Neuronal stem cell (in vitro differentiated cells): ENCODE data around the gene CHAC2.

Experiments used
- DNase-seq: peaks from one replicate; pipeline ENCODE4 v3.0.0-alpha.2; 2013; ENCODE audit warnings: low spot score
- H2AFZ ChIP-seq: one replicate; pipeline ENCODE4 v1.6.1; 2013; ENCODE audit warnings: mild to moderate bottlenecking, low read length, inconsistent platforms
- H2AK5ac ChIP-seq: 2 replicates; pipeline ENCODE4 v1.6.1; 2013; ENCODE audit warnings: low read depth, mild to moderate bottlenecking, inconsistent platforms, low read length, moderate library complexity, mixed read lengths
- H2BK120ac ChIP-seq: 2 replicates; pipeline ENCODE4 v1.6.1; 2013; ENCODE audit warnings: low read depth, mild to moderate bottlenecking, inconsistent platforms, low read length, moderate library complexity, mixed read lengths
- H2BK12ac ChIP-seq: one replicate; pipeline ENCODE4 v1.6.1; 2013; ENCODE audit warnings: low read length, inconsistent platforms
- H2BK15ac ChIP-seq: 2 replicates; pipeline ENCODE4 v1.6.1; 2013; ENCODE audit warnings: mild to moderate bottlenecking, low read length, inconsistent platforms, mixed read lengths
- H2BK5ac ChIP-seq: one replicate; pipeline ENCODE4 v1.6.1; 2013; ENCODE audit warnings: inconsistent platforms, mild to moderate bottlenecking, low read length, moderate library complexity
- H3K14ac ChIP-seq: one replicate; pipeline ENCODE4 v1.6.1; 2013; ENCODE audit warnings: low read length, inconsistent platforms
- H3K18ac ChIP-seq: 2 replicates; pipeline ENCODE4 v1.6.1; 2013; ENCODE audit warnings: low read length, inconsistent platforms
- H3K23ac ChIP-seq: 2 replicates; pipeline ENCODE4 v1.6.1; 2013; ENCODE audit warnings: low read depth, mild to moderate bottlenecking, mixed read lengths, low read length, inconsistent platforms; ENCODE audit not compliant: poor library complexity
- H3K27ac ChIP-seq: replicated peaks from 3 replicates; pipeline ENCODE4 v1.5.1; 2013; ENCODE audit warnings: low read length, inconsistent platforms
- H3K27me3 ChIP-seq, 3 experiments: 2 replicates each; pipeline ENCODE4 v1.6.1; 2013; ENCODE audit warnings: low read length in 3 of 3, mild to moderate bottlenecking in 2 of 3, inconsistent platforms in 1 of 3, low read depth in 1 of 3, mixed read lengths in 1 of 3, moderate library complexity in 1 of 3; ENCODE audit not compliant: control insufficient read depth in 3 of 3, insufficient read depth in 3 of 3
- H3K36me3 ChIP-seq, 2 donors: replicated peaks in 1 of 2; 2 replicates each; pipeline ENCODE4 v1.6.1; 2013; ENCODE audit warnings: low read length in 2 of 2; ENCODE audit not compliant: control insufficient read depth in 2 of 2, insufficient read depth in 2 of 2
- H3K4ac ChIP-seq: 2 replicates; pipeline ENCODE4 v1.6.1; 2013; ENCODE audit warnings: inconsistent platforms, mild to moderate bottlenecking, low read length, moderate library complexity
- H3K4me1 ChIP-seq, 2 donors: 1 replicate in 1 of 2; 2 replicates in 1 of 2; pipeline ENCODE4 v1.6.1; 2013; ENCODE audit warnings: low read length in 2 of 2, low read depth in 1 of 2; ENCODE audit not compliant: control insufficient read depth in 2 of 2, insufficient read depth in 1 of 2
- H3K4me2 ChIP-seq: one replicate; pipeline ENCODE4 v1.6.1; 2013; ENCODE audit warnings: mild to moderate bottlenecking, low read length, inconsistent platforms; ENCODE audit not compliant: insufficient read depth, poor library complexity, severe bottlenecking
- H3K4me3 ChIP-seq, 2 donors: 2 replicates each; pipeline ENCODE4 v1.5.1; 2013; ENCODE audit warnings: low read length in 2 of 2, mild to moderate bottlenecking in 2 of 2, inconsistent platforms in 1 of 2, moderate library complexity in 1 of 2
- H3K79me1 ChIP-seq: one replicate; pipeline ENCODE4 v1.6.1; 2013; ENCODE audit warnings: low read depth, mild to moderate bottlenecking, inconsistent platforms, low read length, moderate library complexity
- H3K9ac ChIP-seq: one replicate; pipeline ENCODE4 v1.6.1; 2013; ENCODE audit warnings: mild to moderate bottlenecking, low read depth, low read length, inconsistent platforms; ENCODE audit not compliant: poor library complexity
- H3K9me3 ChIP-seq, 2 donors: replicated peaks in 1 of 2; 2 replicates each; pipeline versions ENCODE3 to v1.6.1; 2013; ENCODE audit warnings: low read length in 2 of 2, mild to moderate bottlenecking in 2 of 2, inconsistent platforms in 1 of 2, low read depth in 1 of 2, mixed read lengths in 1 of 2, moderate library complexity in 1 of 2; ENCODE audit not compliant: control insufficient read depth in 2 of 2, insufficient read depth in 1 of 2
- H4K8ac ChIP-seq: one replicate; pipeline ENCODE4 v1.6.1; 2013; ENCODE audit warnings: low read depth, mild to moderate bottlenecking, inconsistent platforms, low read length, moderate library complexity
- H4K91ac ChIP-seq: one replicate; pipeline ENCODE4 v1.6.1; 2013; ENCODE audit warnings: low read length, low read depth, mild to moderate bottlenecking, inconsistent platforms; ENCODE audit not compliant: poor library complexity
- WGBS, 2 donors: extraction: QIAGEN DNeasy Blood & Tissue Kit; methylation state at CpG; one replicate each; pipeline ENCODE4 v1.1.7; 2013; ENCODE audit warnings: missing lambda C conversion rate in 2 of 2, mixed read lengths in 1 of 2; ENCODE audit not compliant: insufficient read length in 2 of 2, insufficient replicate concordance in 1 of 2; ENCODE audit errors: extremely low coverage in 2 of 2; 5-methylcytosine and 5-hydroxymethylcytosine counted together

Gene CHAC2

GRCh38 chr2:53727921-53728320 lies 39.7 kb upstream of the CHAC2 start:
- Histone ChIP-seq H2BK15ac (no peak overlapping the region), H3K79me1 (peaks cover 1% of the 10 kb centered on the region), H3K23ac (no peak overlapping the region)

GRCh38 chr2:53729143-53729762 lies 38.4 kb upstream of the CHAC2 start:
- H2BK12ac ChIP-seq: no peak overlapping the region
- no peak overlapping the region for H4K8ac ChIP-seq
- no peak overlapping the region for H2BK120ac ChIP-seq
- no peak overlapping the region for H2AK5ac ChIP-seq
- no peak overlapping the region for H3K27ac ChIP-seq
- H2BK5ac ChIP-seq: no peak overlapping the region
- no peak overlapping the region for H3K4me3 ChIP-seq
- H3K79me1 ChIP-seq: peaks cover 1% of the 10 kb centered on the region
- no peak for DNase-seq
- peaks cover 4 to 59% of the 10 kb centered on the region in 2 donors for H3K36me3 ChIP-seq
- H3K18ac ChIP-seq: no peak overlapping the region
- no peak overlapping the region for H2AFZ ChIP-seq
- no peak overlapping the region for H3K4me2 ChIP-seq
- H3K4ac ChIP-seq: no peak overlapping the region
- H3K4me1 ChIP-seq: no peaks in the 10 kb centered on the region
- no peak overlapping the region for H2BK15ac ChIP-seq
- WGBS, 2 donors: no CpG with 5 or more reads among the region's 1 CpG
- no peaks in the 10 kb centered on the region for H3K27me3 ChIP-seq
- H3K9me3 ChIP-seq: peaks cover 2 to 3% of the 10 kb centered on the region in 2 donors
- H4K91ac ChIP-seq: no peak overlapping the region
- H3K9ac ChIP-seq: no peak overlapping the region
- H3K14ac ChIP-seq: no peak overlapping the region
- H3K23ac ChIP-seq: no peak overlapping the region

More at GRCh38 chr2:53727921-53728320, 39.7 kb upstream of the CHAC2 start:
- Histone ChIP-seq H2AK5ac (no peak overlapping the region), H2AFZ (no peak overlapping the region), H3K4ac (no peak overlapping the region), H2BK12ac (no peak overlapping the region), H4K91ac (no peak overlapping the region), H3K9ac (no peak overlapping the region), H4K8ac (no peak overlapping the region), H2BK5ac (no peak overlapping the region), H3K27ac (no peak overlapping the region), H3K36me3 (peaks cover 4 to 46% of the 10 kb centered on the region in 2 donors), H3K14ac (no peak overlapping the region), H3K18ac (no peak overlapping the region), H3K4me1 (no peaks in the 10 kb centered on the region), H3K4me3 (no peak overlapping the region), H3K27me3 (no peaks in the 10 kb centered on the region), H2BK120ac (no peak overlapping the region), H3K9me3 (peaks cover 2 to 3% of the 10 kb centered on the region in 2 donors), H3K4me2 (no peak overlapping the region)
- no peak for DNase-seq
- no CpG with 5 or more reads among the region's 3 CpGs for WGBS, 2 donors

DNA sequence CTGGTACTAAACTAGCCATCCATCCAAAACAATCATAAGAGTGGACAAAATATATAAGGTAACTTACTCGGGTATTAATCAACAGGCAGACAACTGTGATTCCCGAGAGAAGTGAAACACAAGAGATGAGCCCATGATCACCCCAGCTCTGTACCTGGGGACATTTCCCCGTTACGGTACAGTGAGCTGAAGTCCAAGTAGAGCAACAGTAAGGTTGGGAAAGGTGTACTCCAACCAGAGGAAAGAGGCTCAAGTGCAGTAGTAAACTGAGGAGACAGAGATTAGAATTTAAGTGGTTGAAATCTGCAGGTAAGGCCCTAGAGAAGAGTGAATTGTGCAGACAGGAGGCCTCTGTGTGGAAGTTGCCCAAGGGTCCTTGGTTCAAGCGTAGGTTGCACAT lies 30.5 kb upstream of the CHAC2 start:
- Histone ChIP-seq H3K9me3 (no peaks in the 10 kb centered on the region), H3K27me3 (no peaks in the 10 kb centered on the region), H3K36me3 (peaks cover 0 to 38% of the 10 kb centered on the region in 2 donors), H3K79me1 (no peaks in the 10 kb centered on the region), H3K23ac (no peak overlapping the region), H2BK12ac (no peak overlapping the region), H3K27ac (no peak overlapping the region), H3K14ac (no peak overlapping the region), H2BK5ac (no peak overlapping the region), H4K91ac (no peak overlapping the region), H3K9ac (no peak overlapping the region), H3K4me3 (no peak overlapping the region), H2BK120ac (no peak overlapping the region), H4K8ac (no peak overlapping the region), H2BK15ac (no peak overlapping the region), H2AK5ac (no peak overlapping the region), H3K4me1 (peaks cover 2 to 5% of the 10 kb centered on the region in 2 donors), H3K4ac (no peak overlapping the region), H3K18ac (no peak overlapping the region), H2AFZ (no peak overlapping the region), H3K4me2 (no peak overlapping the region)
- DNase-seq: no peak
- no CpG with 5 or more reads among the region's 5 CpGs for WGBS, 2 donors

DNA sequence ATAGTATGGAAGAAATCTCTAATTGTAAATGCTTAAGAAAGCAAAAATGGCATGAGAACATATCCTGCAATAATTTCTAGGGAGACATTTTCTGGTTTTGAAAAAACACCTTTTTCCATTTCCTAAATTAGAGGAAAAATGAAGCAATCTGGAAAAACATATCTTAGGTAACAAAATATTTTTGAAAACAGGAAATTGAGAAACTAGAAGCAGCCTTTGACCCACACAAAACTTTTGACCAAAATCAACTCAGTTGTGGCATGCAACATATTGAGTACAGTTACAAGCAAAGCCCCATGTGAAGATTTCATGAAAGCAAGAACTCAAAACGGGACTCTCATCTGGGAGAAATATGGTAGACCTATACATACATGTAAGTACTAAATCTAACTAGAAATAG lies 28.6 kb upstream of the CHAC2 start:
- Histone ChIP-seq H2AK5ac (no peak overlapping the region), H3K4me3 (no peak overlapping the region), H3K4me1 (peaks cover 2 to 5% of the 10 kb centered on the region in 2 donors), H3K14ac (no peak overlapping the region), H3K27me3 (no peaks in the 10 kb centered on the region), H2BK15ac (no peak overlapping the region), H3K27ac (no peak overlapping the region), H3K9me3 (peaks cover 0 to 4% of the 10 kb centered on the region in 2 donors), H4K8ac (no peak overlapping the region), H4K91ac (no peak overlapping the region), H3K9ac (no peak overlapping the region), H3K4ac (no peak overlapping the region), H2BK120ac (no peak overlapping the region), H2BK12ac (no peak overlapping the region), H3K4me2 (no peak overlapping the region), H3K23ac (no peak overlapping the region), H3K36me3 (peaks cover 0 to 41% of the 10 kb centered on the region in 2 donors), H2AFZ (no peak overlapping the region), H2BK5ac (no peak overlapping the region), H3K18ac (no peak overlapping the region), H3K79me1 (no peaks in the 10 kb centered on the region)
- WGBS, 2 donors: no CpG with 5 or more reads among the region's 1 CpG
- no peak for DNase-seq
